H1 (cell line): ENCODE results near the gene TNS3. TPM values are rescaled to one million over a fixed set of nuclear protein-coding genes. Genes with fewer than 3 reads are reported as not detected.

Source experiments
- CEBPB ChIP-seq: IDR thresholded peaks from 2 replicates; pipeline ENCODE4 v1.6.1; 2012; ENCODE audit warnings: low read depth, low read length
- EGR1 ChIP-seq: IDR thresholded peaks from 2 replicates; pipeline ENCODE4 v1.6.1; 2011; ENCODE audit warnings: low read depth, low read length, borderline replicate concordance
- KDM1A ChIP-seq: fragments of 200-600, 300-600 bp; sonication (generic); IDR thresholded peaks from 2 replicates; pipeline ENCODE4 v1.7.1; 2016; ENCODE audit warnings: mild to moderate bottlenecking, low read length, borderline replicate concordance
- RBBP5 ChIP-seq: IDR thresholded peaks from 2 replicates; pipeline ENCODE4 v1.7.1; 2012; ENCODE audit warnings: low read depth, mild to moderate bottlenecking, inconsistent platforms, low read length, moderate library complexity, borderline replicate concordance
- RXRA ChIP-seq: IDR thresholded peaks from 2 replicates; pipeline ENCODE4 v1.6.1; 2011; ENCODE audit warnings: low read depth, mild to moderate bottlenecking, low read length, moderate library complexity; ENCODE audit not compliant: insufficient read depth
- SIN3A ChIP-seq, 2 experiments: IDR thresholded peaks in 1 of 2; conservative IDR thresholded peaks in 1 of 2; 2 replicates each; pipeline ENCODE4 v1.6.1; 2011 to 2012; ENCODE audit warnings: low read length in 2 of 2, improper control_type of control experiment in 1 of 2, low read depth in 1 of 2, mild to moderate bottlenecking in 1 of 2
- YY1 ChIP-seq: IDR thresholded peaks from 2 replicates; pipeline ENCODE4 v1.6.1; 2011; ENCODE audit warnings: low read depth, mild to moderate bottlenecking, low read length
- polyA plus RNA-seq, 7 experiments: library from polyadenylated mRNA; depleted of rRNA in 3 of 7; stranded (reverse) in 5 of 7; unstranded in 2 of 7; fragments of >200 nt in 5 of 7; fragments of 200-250 nt in 2 of 7; gene quantifications; 1 replicate in 5 of 7; 2 replicates in 1 of 7; 4 replicates in 1 of 7; pipeline versions ENCODE4 v1.2.1 to v1.2.3, GENCODE V29; 2011 to 2013; ENCODE audit warnings: missing spikeins in 2 of 7, mixed read lengths in 2 of 7
- total RNA-seq: library from RNA; stranded (reverse); fragmentation: NEBNext Ultra II Directional; extraction: Animal tissue kit (Norgen Biotek cat#: 25700); gene quantifications from 2 replicates; pipeline ENCODE4 v1.2.1, GENCODE V29; 2021
- TF ChIP-seq, protein P1 (sequence below), 3 experiments: IDR thresholded peaks; 1 replicate in 2 of 3; 2 replicates in 1 of 3; pipeline versions ENCODE4 v1.5.1 to v1.6.1; 2011; ENCODE audit warnings: low read length in 3 of 3, mild to moderate bottlenecking in 3 of 3, inconsistent platforms in 2 of 3, low read depth in 1 of 3, moderate library complexity in 1 of 3; ENCODE audit not compliant: insufficient read depth in 1 of 3; ENCODE audit errors: control extremely low read depth in 1 of 3

TNS3 gene
- total and polyA plus RNA-seq, 2 of the 8 experiments (the other 6 are each of a cell fraction or from before 2014, with no cell fraction given), result 11.9 to 24.2 TPM

DNA sequence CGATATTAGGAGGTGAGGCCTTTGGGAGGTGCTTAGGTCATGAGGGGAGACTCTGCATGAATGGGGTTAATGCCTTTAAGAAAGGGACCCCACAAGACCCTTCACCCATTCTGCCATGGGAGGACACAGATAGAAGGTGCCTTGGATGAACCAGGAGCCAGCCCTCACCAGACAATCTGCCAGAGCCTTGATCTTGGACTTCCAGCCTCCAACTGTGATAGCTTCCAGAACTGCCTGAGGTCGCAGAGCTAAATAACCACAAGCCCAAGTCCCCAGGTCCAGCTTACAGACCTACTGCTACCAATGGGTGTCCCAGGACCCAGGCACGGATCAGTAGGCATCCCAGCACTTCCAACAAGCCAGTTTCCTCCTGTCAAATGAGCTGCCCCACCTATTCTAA, 37.5 kb downstream of the TNS3 start (continued):
- TF ChIP-seq, protein P1, sequence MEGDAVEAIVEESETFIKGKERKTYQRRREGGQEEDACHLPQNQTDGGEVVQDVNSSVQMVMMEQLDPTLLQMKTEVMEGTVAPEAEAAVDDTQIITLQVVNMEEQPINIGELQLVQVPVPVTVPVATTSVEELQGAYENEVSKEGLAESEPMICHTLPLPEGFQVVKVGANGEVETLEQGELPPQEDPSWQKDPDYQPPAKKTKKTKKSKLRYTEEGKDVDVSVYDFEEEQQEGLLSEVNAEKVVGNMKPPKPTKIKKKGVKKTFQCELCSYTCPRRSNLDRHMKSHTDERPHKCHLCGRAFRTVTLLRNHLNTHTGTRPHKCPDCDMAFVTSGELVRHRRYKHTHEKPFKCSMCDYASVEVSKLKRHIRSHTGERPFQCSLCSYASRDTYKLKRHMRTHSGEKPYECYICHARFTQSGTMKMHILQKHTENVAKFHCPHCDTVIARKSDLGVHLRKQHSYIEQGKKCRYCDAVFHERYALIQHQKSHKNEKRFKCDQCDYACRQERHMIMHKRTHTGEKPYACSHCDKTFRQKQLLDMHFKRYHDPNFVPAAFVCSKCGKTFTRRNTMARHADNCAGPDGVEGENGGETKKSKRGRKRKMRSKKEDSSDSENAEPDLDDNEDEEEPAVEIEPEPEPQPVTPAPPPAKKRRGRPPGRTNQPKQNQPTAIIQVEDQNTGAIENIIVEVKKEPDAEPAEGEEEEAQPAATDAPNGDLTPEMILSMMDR (IDR thresholded peaks at IDR 0.05; ENCODE audit: control extremely low read depth in 1 of 3, insufficient read depth in 1 of 3, low read depth in 1 of 3, low read length in 3 of 3), result no peak
- TF ChIP-seq RBBP5 (no peak), YY1 (no peak), CEBPB (no peak), SIN3A (conservative IDR thresholded peaks at IDR 0.05 in 1 of 2, IDR thresholded peaks at IDR 0.05 in 1 of 2; ENCODE audit: low read depth in 1 of 2, low read length in 2 of 2) (no peak), RXRA (no peak), KDM1A (no peak), EGR1 (no peak)
